ENCODE results near the gene MAMLD1.

MAMLD1 gene

DNA sequence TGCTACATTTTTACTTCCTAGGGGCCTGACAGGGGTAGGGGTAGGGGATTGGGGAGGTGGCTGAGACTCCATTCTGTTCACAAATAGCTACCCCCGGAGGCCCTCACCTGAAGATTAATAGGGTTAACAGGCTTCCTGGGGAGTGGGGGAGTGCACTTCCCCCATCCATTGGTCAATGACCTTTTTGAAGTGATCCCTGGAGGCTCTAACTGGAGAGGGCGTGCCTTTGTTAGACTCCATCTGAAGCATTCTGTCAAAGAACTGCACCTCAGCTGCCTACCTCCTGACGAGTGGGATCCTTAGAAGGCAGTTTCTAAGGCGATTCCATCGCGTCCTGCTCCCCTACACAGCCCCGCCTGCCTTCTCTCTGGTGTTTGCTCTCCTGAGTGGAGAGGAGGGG, 195.3 kb downstream of the MAMLD1 start:
- no peak for DNase-seq (ENCODE audit: low read depth in 1 of 2, low spot score in 1 of 2)
